ENCODE data around the gene ASMT.

The ASMT gene

DNA sequence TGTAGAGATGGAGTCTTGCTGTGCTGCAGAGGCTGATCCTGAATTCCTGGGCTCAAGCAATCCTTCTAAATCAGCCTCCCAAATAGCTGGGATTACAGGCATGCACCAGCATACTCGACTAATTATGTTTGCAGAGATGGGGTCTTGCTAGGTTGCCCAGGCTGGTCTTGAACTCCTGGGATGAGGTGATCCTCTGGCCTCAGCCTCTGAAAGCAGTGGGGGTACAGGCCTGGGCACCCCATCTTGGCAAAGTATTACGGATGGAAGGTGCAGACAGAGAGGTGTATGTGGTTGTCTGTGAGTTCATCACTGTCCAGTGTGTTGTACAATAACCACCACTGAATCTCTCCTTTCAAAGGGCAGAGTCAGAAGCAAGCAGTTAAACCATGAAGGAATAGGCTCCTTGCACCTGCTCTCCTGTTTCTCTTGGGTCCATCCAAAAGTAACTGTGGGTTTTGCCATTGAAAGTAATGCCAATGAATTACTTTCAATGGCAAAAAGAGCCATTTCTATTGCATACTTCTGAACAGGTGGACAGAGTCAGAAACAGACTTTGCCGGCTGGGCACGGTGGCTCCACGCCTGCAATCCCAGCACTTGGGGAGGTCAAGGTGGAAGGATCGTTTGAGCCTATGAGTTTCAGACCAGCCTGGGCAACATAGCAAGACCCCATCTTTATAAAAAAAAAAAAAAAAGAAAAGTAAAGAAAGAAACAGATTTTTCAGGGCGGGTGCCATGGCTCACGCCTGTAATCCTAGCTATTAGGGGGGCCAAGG, 30.4 kb upstream of the ASMT start:
- no peak overlapping the region for H3K4me2 ChIP-seq (ENCODE audit: low read length)
- peaks cover 9% of the 10 kb centered on the region; the same call in 1 of the 2 replicates for H3F3A ChIP-seq (ENCODE audit: insufficient read depth, low read length)
- peaks cover 27% of the 10 kb centered on the region for H3K4me1 ChIP-seq (ENCODE audit: insufficient read depth, low read length, severe bottlenecking)
- no peak overlapping the region for H3K9ac ChIP-seq (ENCODE audit: low read length)
- H4K20me1 ChIP-seq (ENCODE audit: insufficient read depth, low read length) = no peaks in the 10 kb centered on the region
- H3K27ac ChIP-seq (ENCODE audit: low read depth, low read length, poor library complexity, severe bottlenecking) = peak overlapping the region; percentile 38
- H2AFZ ChIP-seq (ENCODE audit: low read length) = no peak overlapping the region
- no peaks in the 10 kb centered on the region for H3K27me3 ChIP-seq (ENCODE audit: insufficient read depth, low read length)
- TF ChIP-seq, protein P1, sequence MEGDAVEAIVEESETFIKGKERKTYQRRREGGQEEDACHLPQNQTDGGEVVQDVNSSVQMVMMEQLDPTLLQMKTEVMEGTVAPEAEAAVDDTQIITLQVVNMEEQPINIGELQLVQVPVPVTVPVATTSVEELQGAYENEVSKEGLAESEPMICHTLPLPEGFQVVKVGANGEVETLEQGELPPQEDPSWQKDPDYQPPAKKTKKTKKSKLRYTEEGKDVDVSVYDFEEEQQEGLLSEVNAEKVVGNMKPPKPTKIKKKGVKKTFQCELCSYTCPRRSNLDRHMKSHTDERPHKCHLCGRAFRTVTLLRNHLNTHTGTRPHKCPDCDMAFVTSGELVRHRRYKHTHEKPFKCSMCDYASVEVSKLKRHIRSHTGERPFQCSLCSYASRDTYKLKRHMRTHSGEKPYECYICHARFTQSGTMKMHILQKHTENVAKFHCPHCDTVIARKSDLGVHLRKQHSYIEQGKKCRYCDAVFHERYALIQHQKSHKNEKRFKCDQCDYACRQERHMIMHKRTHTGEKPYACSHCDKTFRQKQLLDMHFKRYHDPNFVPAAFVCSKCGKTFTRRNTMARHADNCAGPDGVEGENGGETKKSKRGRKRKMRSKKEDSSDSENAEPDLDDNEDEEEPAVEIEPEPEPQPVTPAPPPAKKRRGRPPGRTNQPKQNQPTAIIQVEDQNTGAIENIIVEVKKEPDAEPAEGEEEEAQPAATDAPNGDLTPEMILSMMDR (IDR thresholded peaks at IDR 0.05; ENCODE audit: low read length) = no peak
- no peak for TF ChIP-seq EZH2 (IDR thresholded peaks at IDR 0.05; ENCODE audit: borderline replicate concordance, low read length)
- H3K4me3 ChIP-seq (ENCODE audit: low read depth, low read length, poor library complexity, severe bottlenecking) = no peak overlapping the region
- no peaks in the 10 kb centered on the region for H3K36me3 ChIP-seq (ENCODE audit: insufficient read depth, low read length)
- no peaks in the 10 kb centered on the region for H3K9me3 ChIP-seq (ENCODE audit: low read length)
- H3K9me2 ChIP-seq (ENCODE audit: low read depth, low read length) = no peaks in the 10 kb centered on the region
- no peaks in the 10 kb centered on the region for H3K79me2 ChIP-seq (ENCODE audit: insufficient read depth, low read length)

DNA sequence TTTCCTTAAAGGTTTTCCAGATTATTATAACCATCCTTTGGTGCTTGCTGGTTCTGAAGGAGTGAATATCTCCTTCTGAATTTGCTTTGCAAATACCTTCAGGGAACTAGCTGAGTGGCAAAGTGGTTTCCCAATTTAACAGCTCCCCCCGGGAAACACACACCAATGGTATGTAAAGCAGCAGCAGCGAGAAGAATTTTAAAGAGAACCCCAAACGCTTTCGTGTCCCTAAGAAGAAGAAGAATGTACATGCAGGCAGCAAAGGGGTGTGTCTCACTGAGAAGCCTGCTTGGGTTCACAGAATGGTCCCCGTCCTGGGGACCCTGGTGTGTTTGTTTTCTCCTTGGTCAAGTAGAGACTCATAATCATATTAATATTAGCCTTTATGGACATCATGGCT, 27.7 kb upstream of the ASMT start:
- Histone ChIP-seq H3K4me3 (ENCODE audit: low read depth, low read length, poor library complexity, severe bottlenecking) (no peak overlapping the region), H3K9me3 (ENCODE audit: low read length) (no peaks in the 10 kb centered on the region), H3K9me2 (ENCODE audit: low read depth, low read length) (no peaks in the 10 kb centered on the region), H3F3A (ENCODE audit: insufficient read depth, low read length) (peaks cover 21% of the 10 kb centered on the region; the same call in 1 of the 2 replicates), H3K4me1 (ENCODE audit: insufficient read depth, low read length, severe bottlenecking) (peaks cover 38% of the 10 kb centered on the region), H3K4me2 (ENCODE audit: low read length) (peak overlapping the region; percentile 44), H3K27me3 (ENCODE audit: insufficient read depth, low read length) (no peaks in the 10 kb centered on the region), H2AFZ (ENCODE audit: low read length) (peak overlapping the region; percentile 12; the same call in 1 of the 2 replicates), H4K20me1 (ENCODE audit: insufficient read depth, low read length) (no peaks in the 10 kb centered on the region), H3K79me2 (ENCODE audit: insufficient read depth, low read length) (peaks cover 5% of the 10 kb centered on the region), H3K27ac (ENCODE audit: low read depth, low read length, poor library complexity, severe bottlenecking) (peak overlapping the region; percentile 87), H3K36me3 (ENCODE audit: insufficient read depth, low read length) (no peaks in the 10 kb centered on the region), H3K9ac (ENCODE audit: low read length) (0 out of 2 replicates have a peak overlapping the region, but pooled peaks have one; percentile 3)
- no peak for TF ChIP-seq EZH2 (IDR thresholded peaks at IDR 0.05; ENCODE audit: borderline replicate concordance, low read length)
- TF ChIP-seq, protein P1 (IDR thresholded peaks at IDR 0.05; ENCODE audit: low read length) = no peak

DNA sequence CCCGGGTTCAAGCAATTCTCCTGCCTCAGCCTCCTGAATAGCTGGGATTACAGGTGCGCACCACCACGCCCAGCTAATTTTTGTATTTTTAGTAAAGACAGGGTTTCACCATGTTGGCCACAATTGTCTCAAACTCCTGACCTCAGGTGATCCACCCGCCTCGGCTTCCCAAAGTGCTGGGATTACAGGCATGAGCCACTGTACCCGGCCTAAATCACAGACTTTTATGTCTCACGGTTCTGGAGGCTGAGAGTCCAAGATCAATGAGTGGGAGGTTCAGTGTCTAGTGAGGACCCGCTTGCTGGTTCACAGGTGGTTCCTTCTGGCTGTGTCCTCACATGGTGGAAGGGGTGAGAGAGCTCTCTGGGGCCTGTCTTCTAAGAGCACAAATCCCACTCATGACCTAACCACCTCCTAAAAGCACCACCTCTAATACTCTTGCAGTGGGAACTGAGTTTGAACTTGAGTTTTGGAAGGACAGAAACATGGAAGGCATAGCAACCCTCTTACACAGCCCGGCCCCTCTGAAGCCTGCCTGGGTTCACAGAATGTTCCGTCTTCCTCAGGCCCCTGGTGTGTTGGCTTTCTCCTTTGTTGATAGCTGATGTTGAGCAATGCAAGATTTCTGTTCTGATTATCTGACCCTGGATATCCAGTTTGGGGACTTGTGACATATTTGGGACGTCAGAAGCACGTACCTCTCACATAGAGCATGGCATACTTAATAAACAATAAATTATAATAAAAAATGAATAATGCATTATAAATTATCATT, 25.3 kb upstream of the ASMT start:
- no peaks in the 10 kb centered on the region for H3K9me3 ChIP-seq (ENCODE audit: low read length)
- peaks cover 26% of the 10 kb centered on the region for H3K79me2 ChIP-seq (ENCODE audit: insufficient read depth, low read length)
- H3K9me2 ChIP-seq (ENCODE audit: low read depth, low read length) = no peaks in the 10 kb centered on the region
- no peaks in the 10 kb centered on the region for H3K27me3 ChIP-seq (ENCODE audit: insufficient read depth, low read length)
- H3K36me3 ChIP-seq (ENCODE audit: insufficient read depth, low read length) = peaks cover 15% of the 10 kb centered on the region
- H3F3A ChIP-seq (ENCODE audit: insufficient read depth, low read length) = peaks cover 17% of the 10 kb centered on the region; the same call in 1 of the 2 replicates
- TF ChIP-seq, protein P1 (IDR thresholded peaks at IDR 0.05; ENCODE audit: low read length) = no peak
- no peak for TF ChIP-seq EZH2 (IDR thresholded peaks at IDR 0.05; ENCODE audit: borderline replicate concordance, low read length)
- peak overlapping the region; percentile 34; the same call in 1 of the 2 replicates for H3K9ac ChIP-seq (ENCODE audit: low read length)
- H3K4me2 ChIP-seq (ENCODE audit: low read length) = no peak overlapping the region
- no peaks in the 10 kb centered on the region for H4K20me1 ChIP-seq (ENCODE audit: insufficient read depth, low read length)
- peak overlapping the region; percentile 92 for H3K27ac ChIP-seq (ENCODE audit: low read depth, low read length, poor library complexity, severe bottlenecking)
- peaks cover 34% of the 10 kb centered on the region for H3K4me1 ChIP-seq (ENCODE audit: insufficient read depth, low read length, severe bottlenecking)
- H2AFZ ChIP-seq (ENCODE audit: low read length) = peak overlapping the region; percentile 18
- no peak overlapping the region for H3K4me3 ChIP-seq (ENCODE audit: low read depth, low read length, poor library complexity, severe bottlenecking)
